ENCODE results near the gene GLUL.

GLUL gene

GRCh38 chr1:182386980-182387379 is 4.6 kb downstream of the GLUL start:
- TF ChIP-seq POLR2A (IDR thresholded peaks at IDR 0.05; ENCODE audit: extremely low read depth, insufficient read length): no peak
- TF ChIP-seq CTCF (IDR thresholded peaks at IDR 0.05; ENCODE audit: low read depth, low read length): no peak
- TF ChIP-seq MAX (IDR thresholded peaks at IDR 0.05; ENCODE audit: low read depth, low read length): no peak
- no peak for TF ChIP-seq MYC (IDR thresholded peaks at IDR 0.05; ENCODE audit: low read depth, low read length)
- no peak for DNase-seq (ENCODE audit: low read depth)
- H3K4me3 ChIP-seq (ENCODE audit: low read depth, low read length): peak overlapping the region; percentile 33

- no peak overlapping the region for H3K4me3 ChIP-seq (ENCODE audit: low read depth, low read length)
- no peak for DNase-seq (ENCODE audit: low read depth)
- no peak for TF ChIP-seq POLR2A (IDR thresholded peaks at IDR 0.05; ENCODE audit: extremely low read depth, insufficient read length)
- TF ChIP-seq MYC (IDR thresholded peaks at IDR 0.05; ENCODE audit: low read depth, low read length): no peak
- no peak for TF ChIP-seq MAX (IDR thresholded peaks at IDR 0.05; ENCODE audit: low read depth, low read length)
- TF ChIP-seq CTCF (IDR thresholded peaks at IDR 0.05; ENCODE audit: low read depth, low read length): no peak
These were observed 5.4 kb downstream of the GLUL start for GRCh38 chr1:182385885-182386853.

- DNase-seq (ENCODE audit: low read depth): no peak
- H3K4me3 ChIP-seq (ENCODE audit: low read depth, low read length): no peak overlapping the region
- TF ChIP-seq CTCF (IDR thresholded peaks at IDR 0.05; ENCODE audit: low read depth, low read length) (no peak), MAX (IDR thresholded peaks at IDR 0.05; ENCODE audit: low read depth, low read length) (no peak), MYC (IDR thresholded peaks at IDR 0.05; ENCODE audit: low read depth, low read length) (no peak), POLR2A (IDR thresholded peaks at IDR 0.05; ENCODE audit: extremely low read depth, insufficient read length) (no peak)
These were observed 7.1 kb downstream of the GLUL start for GRCh38 chr1:182384387-182384960.

GRCh38 chr1:182383934-182384333 is 7.7 kb downstream of the GLUL start:
- no peak overlapping the region for H3K4me3 ChIP-seq (ENCODE audit: low read depth, low read length)
- DNase-seq (ENCODE audit: low read depth): no peak
- TF ChIP-seq POLR2A (IDR thresholded peaks at IDR 0.05; ENCODE audit: extremely low read depth, insufficient read length) (no peak), MAX (IDR thresholded peaks at IDR 0.05; ENCODE audit: low read depth, low read length) (no peak), MYC (IDR thresholded peaks at IDR 0.05; ENCODE audit: low read depth, low read length) (no peak), CTCF (IDR thresholded peaks at IDR 0.05; ENCODE audit: low read depth, low read length) (no peak)

GRCh38 chr1:182383037-182383661 is 8.4 kb downstream of the GLUL start:
- TF ChIP-seq POLR2A (IDR thresholded peaks at IDR 0.05; ENCODE audit: extremely low read depth, insufficient read length): no peak
- H3K4me3 ChIP-seq (ENCODE audit: low read depth, low read length): no peak overlapping the region
- DNase-seq (ENCODE audit: low read depth): no peak
